ENCODE data around the gene TRPV6.

Gene TRPV6

DNA sequence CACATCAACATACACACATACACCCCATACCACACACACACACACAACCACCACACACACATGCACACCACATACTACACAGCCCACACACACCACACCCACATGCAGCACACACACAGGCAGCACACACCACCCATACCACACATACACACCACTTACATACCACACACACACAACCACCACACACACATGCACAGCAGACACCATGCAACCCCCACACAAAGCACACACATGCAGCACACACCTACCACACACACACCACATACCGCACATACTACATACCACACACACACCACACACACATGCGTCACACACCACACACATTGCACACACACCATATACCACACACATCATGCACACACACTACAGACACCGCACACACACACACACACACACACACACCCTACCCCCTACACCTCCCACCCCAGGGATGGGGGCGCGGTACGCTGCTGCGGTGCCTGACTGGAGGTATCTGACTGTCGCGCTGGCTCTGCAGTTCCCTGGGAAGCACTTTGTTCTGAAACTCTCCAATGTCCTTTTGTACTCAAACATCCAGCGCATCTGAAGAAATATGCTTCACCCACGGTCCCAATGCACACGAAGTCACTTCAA lies 5.4 kb upstream of the TRPV6 start:
- peak in 1 of 42 donors; percentile 32 for DNase-seq
- intact Hi-C loops (cut with DNase I): no loop called here

DNA sequence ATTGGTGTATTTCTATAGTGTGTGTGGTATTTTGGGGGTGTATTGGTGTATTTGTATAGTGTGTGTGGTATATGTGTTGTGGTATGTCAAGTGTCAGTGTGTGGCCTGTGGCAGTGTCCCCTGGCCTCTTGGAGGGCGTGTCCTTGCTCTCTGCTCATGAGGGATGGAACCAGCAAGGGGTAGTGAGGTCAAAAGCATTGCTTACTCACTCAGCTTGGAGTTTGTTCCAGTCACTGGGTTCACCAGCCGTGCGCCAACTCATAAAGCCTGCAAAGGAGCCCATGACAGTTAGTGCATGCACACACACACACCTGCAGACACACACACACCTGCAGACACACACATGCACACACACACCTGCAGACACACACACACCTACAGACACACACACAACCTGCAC lies 4.3 kb upstream of the TRPV6 start:
- intact Hi-C loops (cut with DNase I): no loop called here
- peak in 1 of 42 donors; percentile 2 for DNase-seq

DNA sequence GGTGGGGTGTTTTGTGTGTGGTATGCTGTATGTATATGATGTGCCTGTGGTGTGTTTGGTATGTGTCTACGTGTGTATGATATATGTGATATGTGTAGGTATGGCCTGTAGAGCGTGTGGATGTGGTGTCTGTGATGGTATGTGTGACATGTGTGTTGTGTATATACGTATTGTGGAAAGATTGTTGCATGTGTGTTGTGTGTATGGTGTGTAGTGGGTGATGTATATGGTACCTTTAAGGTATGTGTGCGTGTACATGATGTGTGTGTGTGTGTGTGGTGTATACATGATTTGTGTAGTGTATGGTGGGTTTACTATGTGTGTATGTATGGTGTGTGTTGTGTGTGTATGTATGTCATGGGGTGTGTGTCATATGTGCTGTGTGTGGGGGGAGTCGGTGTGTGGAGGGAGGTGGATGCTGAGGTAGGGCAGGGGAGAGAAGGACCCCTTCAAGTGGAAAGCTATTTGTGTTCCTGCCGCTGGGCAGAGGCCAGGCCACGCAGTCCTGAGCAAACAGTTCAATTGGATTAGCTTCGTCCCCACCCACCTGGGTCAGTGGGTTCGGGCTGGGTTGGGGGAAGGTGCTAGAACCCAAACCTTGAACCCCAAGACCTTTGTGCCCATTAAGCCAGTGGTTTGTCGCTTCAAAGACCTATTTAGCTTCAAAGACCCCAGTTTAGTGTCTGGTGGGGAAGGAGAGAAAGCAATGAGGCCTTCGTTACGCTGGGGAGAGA lies 1.9 kb upstream of the TRPV6 start:
- intact Hi-C loops (cut with DNase I): no loop called here
- DNase-seq: peak in 1 of 42 donors; percentile 22

DNA sequence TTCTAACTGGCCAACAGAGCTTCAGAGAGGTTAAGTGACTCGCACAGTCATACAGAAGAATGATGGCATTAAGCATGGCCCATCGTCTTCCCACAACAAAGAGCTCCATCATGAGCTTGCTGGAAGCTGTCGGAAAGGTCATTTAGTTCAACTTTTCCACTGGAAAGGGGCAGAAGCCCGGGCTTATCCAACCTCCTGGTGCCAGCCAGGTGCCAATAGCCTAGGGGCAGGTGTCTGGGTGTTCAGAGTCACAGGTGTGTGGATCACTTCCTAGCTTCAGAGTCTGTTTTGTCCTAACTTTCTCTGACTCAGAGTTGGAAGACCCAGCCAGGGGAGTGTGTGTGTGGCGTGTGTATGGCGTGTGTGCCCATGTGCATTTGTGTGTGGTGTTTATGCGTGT lies 1.3 kb upstream of the TRPV6 start:
- intact Hi-C loops (cut with DNase I): no loop called here
- peak in 1 of 42 donors; percentile 19 for DNase-seq

DNA sequence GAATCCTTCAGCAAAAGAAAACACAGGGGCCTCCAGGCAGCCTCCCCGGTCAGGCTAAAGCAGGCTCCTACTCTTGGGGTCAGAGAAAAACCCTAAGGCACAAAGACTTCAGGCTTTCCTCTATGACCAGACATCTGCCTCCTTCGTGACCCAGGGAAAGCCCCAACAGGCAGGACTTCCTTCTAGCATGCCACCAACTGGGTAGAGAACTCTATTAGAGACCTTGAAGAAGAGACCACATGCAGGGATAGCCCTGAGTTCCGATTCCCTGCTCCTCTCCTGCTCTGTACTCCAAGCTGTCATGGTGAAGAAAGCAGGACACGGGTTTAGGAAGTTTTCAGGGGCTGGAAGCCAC lies 1.3 kb downstream of the TRPV6 start:
- intact Hi-C loops (cut with DNase I): no loop called here
- peak in 2 of 42 donors; percentile 18 to 25 for DNase-seq

DNA sequence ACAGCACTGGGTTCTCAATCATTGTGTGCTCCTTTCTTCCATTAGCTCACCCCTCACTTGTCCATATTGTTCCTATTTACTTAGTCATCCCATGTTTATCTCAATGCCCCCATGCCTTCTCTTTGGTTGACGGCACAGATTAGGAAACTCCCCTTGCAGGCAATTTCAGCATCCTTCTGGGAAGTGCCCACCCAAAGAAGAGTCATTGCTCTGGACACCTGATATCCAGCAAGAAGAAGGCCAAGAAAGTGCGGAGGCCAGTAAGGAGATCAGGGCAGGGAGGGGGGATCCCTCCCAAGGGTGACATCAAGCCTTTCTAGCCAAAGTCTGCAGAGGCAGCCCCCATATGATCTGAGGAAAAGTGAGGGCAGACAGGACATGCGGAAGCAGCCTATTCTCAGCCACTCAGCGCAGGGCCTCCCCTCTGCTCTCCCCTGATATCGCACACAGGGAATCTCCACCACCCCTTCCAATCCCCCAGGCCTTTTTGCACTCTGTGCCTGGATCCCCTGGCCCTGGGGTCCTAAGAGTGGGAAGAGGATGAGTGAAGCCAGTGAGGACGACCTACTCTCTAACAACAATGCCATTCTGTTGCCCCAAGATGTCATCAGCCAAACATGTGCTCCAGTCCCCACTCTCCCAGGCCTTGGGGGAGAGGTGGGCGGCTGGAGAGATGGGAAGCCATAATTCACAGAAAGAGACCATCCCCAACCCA lies 1.8 kb downstream of the TRPV6 start:
- intact Hi-C loops (cut with DNase I): no loop called here
- DNase-seq: peak in 3 of 42 donors; percentile 15 to 22 (median 19)

DNA sequence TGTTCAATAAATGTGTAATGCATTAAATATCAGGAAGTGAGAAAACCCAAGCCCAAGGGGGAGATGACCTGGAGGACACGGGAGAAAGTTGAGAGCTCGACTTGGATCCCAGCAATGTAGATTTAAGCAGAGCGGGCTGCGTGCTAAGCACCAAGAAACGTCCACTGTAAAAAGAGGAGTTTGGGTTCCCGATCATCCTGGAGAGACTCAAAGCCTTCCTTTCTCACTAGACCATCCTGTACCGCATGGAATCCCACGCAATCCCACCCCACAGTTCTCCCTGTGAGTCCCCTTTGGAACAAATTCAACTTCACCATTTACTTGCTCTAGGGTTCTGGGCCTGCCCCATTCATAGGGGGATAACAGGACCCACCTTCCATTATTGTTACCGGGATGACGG lies 2.4 kb downstream of the TRPV6 start:
- intact Hi-C loops (cut with DNase I): no loop called here
- peak in 3 of 42 donors; percentile 6 to 28 (median 16) for DNase-seq

DNA sequence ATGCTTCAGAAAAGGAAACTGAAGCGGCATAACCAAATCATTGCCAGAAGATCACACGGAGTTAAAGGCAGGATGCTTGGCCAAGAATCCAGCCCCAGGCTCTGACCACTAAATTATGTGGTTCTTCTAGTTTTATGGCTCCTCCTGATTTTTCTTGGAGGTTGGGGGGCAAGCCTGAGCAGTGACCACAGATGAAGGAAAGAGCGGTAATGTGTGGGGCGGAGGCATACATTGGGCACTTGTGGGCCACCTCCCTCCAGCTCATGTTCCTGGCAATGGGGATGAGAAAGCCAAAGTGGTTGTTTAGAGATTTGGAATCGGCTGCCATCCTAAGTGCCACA lies 3.2 kb downstream of the TRPV6 start:
- peak in 3 of 42 donors; percentile 21 to 26 (median 25) for DNase-seq
- intact Hi-C loops (cut with DNase I): no loop called here

DNA sequence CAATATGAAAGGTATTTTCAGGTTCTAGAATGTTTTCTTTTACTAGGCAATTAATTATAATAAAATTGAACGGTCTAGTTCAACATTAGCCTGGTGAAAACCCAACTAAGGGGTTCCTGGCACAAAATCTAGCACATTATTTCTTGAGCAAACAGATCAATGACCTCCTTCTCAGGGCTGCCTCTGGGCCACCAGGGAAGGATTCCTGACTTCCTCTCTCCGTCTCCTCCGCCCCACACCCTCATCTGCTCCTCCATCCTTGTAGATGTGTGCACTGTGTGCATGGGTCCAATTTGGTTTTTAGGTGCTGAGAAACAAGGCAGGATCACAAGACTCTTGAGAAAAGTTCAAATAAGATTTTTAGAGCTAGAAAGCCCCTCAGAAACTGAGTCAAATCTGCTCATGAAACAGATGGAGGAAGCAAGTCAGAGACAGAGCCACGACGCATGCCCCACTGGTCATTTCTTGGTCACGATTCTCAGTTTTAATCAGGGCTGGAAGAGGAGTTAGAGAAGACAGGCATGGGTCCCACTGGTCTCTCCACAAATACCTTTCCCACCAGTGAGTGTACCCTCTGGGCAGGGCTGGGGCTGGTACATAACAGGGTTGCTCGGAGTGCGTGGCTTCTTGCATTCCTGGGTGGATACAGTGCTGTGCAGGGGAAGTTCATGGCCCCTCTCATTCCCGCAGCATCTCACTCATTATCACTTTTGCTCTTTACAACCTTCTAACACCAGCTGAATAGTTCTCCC lies 3.8 kb downstream of the TRPV6 start:
- intact Hi-C loops (cut with DNase I): no loop called here
- DNase-seq: peak in 3 of 42 donors; percentile 22 to 28 (median 26)

DNA sequence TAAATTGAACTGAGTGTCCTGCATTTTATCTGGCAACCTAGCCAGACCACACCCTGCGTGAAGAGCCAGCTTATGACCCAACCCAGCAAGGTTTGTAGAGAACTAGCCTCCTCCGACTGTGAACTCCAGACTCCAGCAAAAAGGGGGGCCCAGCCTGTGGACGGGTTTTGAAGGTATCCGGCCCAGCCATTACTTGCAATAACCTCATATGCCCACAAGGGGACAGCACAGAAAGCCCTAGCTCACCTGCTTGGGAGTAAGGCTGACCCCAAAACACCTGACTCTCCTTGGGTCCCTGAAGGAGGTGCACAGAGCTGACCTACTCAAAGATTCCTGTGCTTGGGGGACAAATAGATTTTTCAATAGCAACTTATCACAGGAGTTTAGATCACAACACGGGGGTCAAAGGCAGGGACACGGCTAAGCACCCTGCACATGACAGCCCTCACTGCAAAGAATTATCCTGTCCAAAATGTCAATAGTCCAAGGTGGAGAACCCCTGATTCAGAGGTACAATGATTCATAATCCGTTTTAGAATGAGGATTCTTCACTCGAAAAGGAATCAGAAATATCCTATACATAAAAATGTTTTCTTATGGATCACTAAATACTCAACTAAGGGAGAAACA lies 4.6 kb downstream of the TRPV6 start:
- peak in 4 of 42 donors; percentile 30 to 68 (median 51) for DNase-seq
- intact Hi-C loops (cut with DNase I): no loop called here

DNA sequence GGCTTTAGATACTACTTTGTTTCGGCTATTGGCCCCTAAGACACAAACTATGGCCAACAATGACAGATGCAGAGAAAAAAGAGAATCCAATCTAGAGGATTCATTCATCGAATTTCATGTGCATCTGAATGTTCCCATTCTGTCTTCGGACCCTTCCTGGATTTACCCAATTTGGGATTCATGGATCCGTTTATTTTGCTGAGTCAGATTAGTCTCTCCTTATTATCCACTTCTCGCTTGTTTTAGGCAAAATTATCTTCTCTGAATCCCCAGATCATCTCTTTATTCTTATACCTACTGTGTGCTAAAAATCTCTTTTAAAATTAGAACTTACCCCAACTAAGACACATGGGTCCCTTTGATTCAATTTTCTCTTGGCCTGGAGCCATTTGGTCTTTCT lies 6.5 kb downstream of the TRPV6 start:
- intact Hi-C loops (cut with DNase I): no loop called here
- DNase-seq: no peak

DNA sequence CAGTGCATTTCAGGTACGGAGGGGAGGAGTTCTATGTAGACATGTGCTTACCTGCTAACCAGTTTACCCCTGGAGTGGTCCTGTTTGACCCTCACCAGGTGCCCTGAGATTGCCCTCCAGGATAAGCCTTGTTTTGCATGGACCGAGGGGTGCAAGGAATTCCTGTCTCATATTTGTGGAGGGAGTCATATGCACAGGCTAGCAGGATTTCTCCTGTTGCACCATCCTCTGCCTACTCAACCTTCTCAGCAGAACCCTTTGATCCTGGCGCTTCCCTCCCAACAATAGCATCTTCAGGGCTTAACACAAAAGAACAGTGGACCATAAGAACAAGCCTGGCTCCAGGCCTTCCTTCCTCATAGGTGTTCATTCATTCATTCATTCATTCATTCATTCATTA lies 7.2 kb downstream of the TRPV6 start:
- intact Hi-C loops (cut with DNase I): no loop called here
- DNase-seq: peak in 2 of 42 donors; percentile 9 to 23

DNA sequence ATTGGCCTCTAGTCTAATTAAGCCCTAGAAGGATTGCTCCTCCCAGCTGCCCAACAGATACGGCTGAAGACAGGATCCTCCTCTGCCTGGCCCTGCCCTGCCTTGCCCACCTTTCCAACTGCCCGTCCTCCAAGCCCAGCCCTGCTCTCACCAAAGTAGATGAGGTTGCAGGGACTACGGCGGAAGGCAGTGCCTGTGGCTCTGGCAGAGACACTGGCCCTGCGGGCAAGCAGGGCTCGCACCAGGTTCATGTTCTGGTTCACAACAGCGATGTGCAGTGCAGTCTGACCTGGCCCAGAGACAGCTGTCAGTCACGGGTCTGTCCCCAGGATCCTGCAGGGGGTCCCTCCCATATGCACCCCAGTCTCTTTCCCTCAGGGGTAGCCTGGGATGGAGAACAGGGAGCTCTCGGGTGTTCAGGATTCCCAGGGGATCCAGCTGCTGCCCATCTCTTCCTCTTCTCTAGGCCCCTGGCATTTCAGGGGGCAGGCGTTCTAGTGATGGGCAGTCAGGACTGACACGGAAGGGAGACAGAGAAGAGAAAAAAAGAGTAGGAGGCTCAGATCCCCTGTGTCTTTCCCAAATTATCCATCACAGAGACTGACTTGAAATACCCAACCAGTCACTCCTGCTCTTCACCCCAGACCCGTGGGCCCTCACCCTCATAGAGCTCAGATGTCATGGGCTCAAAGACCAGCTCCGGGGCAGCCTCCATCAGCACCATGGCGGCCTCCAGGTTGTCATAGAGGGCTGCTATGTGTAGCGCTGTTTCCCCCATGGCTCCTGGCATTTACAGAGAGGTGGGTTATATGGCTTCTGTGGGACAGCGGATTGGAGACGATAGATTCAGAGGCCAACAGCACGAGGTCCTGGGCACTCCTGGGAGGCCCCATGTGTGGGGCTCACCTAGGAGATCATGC lies 8.3 kb downstream of the TRPV6 start:
- DNase-seq: peak in 4 of 42 donors; percentile 9 to 33 (median 17)
- intact Hi-C loops (cut with DNase I): no loop called here

DNA sequence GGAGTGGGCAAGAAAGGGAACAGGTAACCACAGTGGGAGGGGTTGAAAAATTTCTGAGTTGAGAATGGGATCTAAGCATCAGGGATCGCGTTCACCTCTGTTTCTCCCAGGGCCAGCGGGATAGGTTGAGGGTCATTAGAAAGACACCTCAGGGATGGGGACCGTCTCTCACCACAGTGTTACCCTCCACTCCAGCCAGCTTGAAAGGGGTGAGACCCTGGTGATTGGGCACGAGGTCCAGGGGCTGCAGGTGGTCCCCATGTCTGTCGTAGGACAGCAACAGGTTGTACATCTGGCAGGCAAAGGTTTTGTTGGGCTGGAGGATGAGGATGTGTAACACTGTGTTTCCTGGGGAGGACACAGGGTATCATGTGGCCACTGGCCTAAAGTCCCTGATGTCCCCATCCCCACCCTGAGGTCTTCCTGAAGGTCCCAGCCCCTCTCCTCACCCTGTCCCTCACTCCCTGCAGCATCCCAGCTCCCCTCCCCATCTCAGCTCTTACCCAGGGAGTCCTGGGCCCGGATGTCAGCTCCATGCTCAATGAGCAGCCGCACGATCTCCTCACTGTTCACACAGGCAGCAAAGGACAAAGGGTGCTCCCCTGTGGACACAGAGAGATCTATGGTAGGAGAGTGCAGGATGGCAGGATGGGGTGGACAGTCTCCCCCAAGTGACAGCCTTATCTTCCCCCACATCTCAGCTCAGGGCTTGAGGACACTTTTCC lies 9.1 kb downstream of the TRPV6 start:
- intact Hi-C loops (cut with DNase I): no loop called here
- peak in 4 of 42 donors; percentile 9 to 33 (median 24) for DNase-seq

DNA sequence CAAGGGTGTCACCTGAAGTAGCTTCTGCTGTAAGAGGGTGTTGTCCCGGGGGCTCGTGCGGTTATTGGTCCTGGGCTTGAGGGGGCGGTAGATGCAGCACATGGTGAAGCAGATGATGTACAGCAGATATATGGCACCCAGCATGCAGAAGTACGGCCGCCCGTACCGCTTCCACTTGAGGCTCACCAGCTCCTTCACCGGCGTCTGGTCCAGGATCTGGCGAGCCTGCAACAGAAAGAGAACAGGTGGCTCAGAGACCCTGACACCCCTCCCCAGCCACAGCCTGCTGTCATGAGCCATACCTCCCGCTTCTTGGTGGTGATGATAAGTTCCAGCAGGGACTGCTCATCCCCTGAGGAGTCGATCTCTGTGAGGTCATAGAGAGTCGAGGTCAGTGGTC lies 10.1 kb downstream of the TRPV6 start:
- DNase-seq: peak in 4 of 42 donors; percentile 23 to 41 (median 35)
- intact Hi-C loops (cut with DNase I): no loop called here

DNA sequence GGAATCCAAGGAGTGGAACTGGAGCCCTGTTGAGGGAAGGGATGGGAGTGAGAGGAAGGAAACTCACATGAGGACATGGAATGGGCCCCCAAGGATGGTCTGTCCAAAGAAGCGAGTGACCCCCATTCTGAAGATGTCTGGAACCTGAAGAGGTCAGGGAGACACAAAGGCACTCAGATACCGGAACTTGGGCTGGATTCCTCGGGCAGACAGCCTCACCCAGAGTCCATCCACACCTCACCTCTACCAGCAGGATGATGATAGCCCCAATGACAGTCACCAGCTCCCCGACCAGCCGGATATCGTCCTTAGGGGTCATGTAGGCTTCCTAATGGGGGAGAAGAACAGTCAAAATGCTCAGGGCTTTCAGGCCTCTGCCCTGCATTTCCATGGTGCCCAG lies 10.7 kb downstream of the TRPV6 start:
- intact Hi-C loops (cut with DNase I): no loop called here
- peak in 3 of 42 donors; percentile 8 to 37 (median 26) for DNase-seq

DNA sequence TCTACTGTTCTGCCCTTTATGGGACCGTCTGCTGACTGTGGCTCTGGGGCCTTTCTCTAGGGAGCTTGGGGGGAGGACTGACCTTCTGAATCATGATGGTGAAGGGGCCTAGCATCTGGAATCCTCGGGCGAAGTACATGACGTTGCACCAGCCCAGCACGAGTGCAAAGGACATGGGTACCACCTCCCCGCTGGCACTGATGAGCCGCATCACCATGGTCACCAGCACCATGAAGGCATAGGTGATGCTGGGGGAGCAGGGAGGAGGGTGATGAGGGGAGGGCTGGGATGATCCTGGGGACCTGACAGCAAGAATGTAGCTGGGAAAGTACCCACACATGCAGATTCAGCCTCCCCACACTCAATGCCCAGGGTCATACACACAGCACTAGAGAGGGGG lies 11.1 kb downstream of the TRPV6 start:
- peak in 2 of 42 donors; percentile 14 to 43 for DNase-seq
- intact Hi-C loops (cut with DNase I): no loop called here
